Measurements from ENCODE around the gene TRAK2.

The TRAK2 gene

DNA sequence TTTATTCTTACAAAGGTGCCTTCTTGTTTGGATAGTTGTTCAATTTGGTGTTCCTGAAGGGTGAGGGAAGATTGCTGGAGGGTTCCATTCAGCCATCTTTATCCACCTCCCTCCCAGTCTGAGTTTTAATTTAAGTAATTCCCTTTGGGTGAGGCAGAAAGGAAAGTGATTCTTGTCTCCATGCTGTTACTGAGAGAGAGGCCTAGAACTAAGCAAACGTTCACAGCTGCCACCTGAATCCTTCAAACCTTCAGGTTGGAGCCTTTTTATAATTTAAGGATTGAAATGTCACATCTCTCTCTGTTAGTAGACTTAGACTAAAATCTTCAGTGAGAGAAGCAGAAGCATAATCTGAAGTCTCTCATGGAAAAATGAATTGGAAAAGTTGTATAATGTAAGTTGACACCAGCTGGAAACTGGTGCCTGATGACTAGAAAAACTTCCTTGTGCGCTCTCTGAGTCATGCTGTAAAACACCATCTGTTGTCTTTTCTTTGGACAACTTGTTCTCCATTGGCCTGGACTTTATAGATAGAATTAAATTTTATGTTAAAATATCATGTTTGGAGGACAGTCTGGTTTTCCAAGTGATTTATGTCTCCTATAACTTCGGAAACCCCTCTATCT lies 14.9 kb upstream of the TRAK2 start:
- no peak for TF ChIP-seq CTCF (IDR thresholded peaks at IDR 0.05; ENCODE audit: low read length, missing control alignments)
- DNase-seq (ENCODE audit: low read depth), result peak; percentile 70
- H3K4me3 ChIP-seq (replicated peaks; ENCODE audit: low read depth, low read length), result no peak overlapping the region

DNA sequence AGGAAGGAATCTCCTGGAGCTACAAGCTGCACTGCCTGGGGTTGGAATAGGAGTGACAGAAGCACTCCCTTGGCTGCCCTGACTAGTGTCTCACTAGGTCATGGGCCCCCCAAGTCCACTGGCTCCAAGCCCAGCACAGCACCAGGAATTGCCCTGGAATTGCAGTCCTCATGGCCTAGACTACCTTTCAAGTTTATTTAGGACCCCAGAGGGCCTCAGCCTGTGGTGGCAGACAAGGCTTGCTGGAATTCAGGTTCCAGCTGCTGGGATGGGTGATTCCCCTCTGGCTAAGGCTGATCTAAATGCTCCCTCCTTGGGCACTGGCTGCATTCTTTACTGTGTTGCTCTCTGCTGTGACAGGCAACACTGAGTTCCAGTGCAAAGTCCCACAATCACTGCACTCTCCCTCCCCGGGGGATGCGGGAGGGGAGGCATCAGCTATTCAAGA lies 14.3 kb upstream of the TRAK2 start:
- TF ChIP-seq CTCF (IDR thresholded peaks at IDR 0.05; ENCODE audit: low read length, missing control alignments), result no peak
- DNase-seq (ENCODE audit: low read depth), result no peak
- H3K4me3 ChIP-seq (replicated peaks; ENCODE audit: low read depth, low read length), result no peak overlapping the region

GRCh38 chr2:201464547-201464946 lies 13.3 kb upstream of the TRAK2 start:
- no peak for DNase-seq (ENCODE audit: low read depth)
- no peak for TF ChIP-seq CTCF (IDR thresholded peaks at IDR 0.05; ENCODE audit: low read length, missing control alignments)
- no peak overlapping the region for H3K4me3 ChIP-seq (replicated peaks; ENCODE audit: low read depth, low read length)

DNA sequence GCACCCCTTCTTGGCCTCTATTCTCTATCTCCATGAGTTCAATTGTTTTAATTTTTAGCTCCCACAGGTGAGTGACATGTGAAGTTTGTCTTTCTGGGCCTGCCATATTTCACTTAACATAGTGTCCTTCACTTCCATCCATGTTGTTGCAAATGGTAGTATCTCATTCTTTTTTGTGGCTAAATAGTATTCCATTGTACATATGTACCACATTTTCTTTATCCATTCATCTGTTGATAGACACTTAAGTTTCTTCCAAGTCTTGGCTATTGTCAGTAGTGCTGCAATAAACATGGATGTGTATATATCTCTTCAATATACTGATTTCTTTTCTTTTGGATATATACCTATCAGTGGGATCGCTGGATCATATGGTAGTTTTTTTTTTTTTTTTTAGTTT lies 9.3 kb upstream of the TRAK2 start:
- H3K4me3 ChIP-seq (replicated peaks; ENCODE audit: low read depth, low read length), result no peak overlapping the region
- no peak for TF ChIP-seq CTCF (IDR thresholded peaks at IDR 0.05; ENCODE audit: low read length, missing control alignments)
- no peak for DNase-seq (ENCODE audit: low read depth)

DNA sequence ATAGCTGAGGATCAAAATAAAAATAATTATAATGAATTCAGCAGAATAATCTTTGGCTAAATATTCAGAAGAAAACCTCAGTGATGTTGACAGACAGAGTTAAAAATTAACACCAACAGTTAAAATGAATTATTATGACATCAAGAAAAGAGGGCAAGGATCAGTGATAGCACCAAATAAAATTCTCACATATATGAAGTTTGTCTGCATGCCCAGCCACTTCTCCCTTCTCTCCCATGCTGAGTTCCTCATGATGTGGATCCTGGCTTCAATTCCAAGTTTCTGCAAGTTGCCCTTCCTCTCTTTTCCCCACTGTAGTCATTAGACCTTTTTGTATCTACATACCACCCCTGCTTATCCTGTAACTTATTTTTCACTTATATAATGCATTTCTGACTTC lies 7.1 kb upstream of the TRAK2 start:
- DNase-seq (ENCODE audit: low read depth), result no peak
- no peak overlapping the region for H3K4me3 ChIP-seq (replicated peaks; ENCODE audit: low read depth, low read length)
- TF ChIP-seq CTCF (IDR thresholded peaks at IDR 0.05; ENCODE audit: low read length, missing control alignments), result no peak

DNA sequence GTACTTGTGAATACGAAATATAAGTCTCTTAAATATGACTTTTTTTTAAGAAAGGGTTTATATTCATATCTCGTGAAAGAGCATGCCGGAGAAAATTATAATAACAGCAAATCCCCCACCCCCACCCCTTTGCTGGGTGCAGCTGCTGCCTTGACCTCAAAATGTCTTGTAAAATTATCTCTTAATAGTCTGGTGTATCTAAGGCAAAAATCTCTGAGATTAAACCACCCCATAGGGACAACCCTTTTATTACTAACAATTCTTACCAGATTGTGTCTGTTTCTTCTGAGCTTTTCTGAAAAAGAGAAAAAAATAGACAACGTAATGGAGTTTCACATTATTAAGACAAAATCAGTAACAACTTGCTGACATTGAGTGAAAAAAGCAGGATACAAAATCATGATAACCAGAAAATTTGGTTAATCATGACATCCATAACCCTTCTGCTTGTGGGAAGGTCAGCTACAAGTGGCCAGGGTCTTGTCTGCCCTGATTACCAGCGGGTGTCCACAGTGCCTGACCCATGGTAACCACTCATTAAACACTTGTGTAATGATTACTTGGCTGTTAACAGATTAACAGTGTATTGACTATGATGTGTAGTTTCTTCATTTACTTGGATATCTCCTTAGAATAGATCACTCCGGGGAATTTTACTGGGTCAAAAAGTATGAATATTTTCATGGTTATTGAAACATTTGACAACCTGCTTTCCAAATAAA lies 1.8 kb upstream of the TRAK2 start:
- peak overlapping the region; percentile 92 for H3K4me3 ChIP-seq (replicated peaks; ENCODE audit: low read depth, low read length)
- TF ChIP-seq CTCF (IDR thresholded peaks at IDR 0.05; ENCODE audit: low read length, missing control alignments), result no peak
- DNase-seq (ENCODE audit: low read depth), result no peak
